HG03025 (cell line): ENCODE results near the gene PPP4R3B.

Source experiments
- ATAC-seq: cut with Tn5 transposase; IDR thresholded peaks from one replicate; pipeline ENCODE4 v1.9.1; 2021; ENCODE audit warnings: mild to moderate bottlenecking, moderate library complexity; ENCODE audit not compliant: unreplicated experiment, low FRiP score

PPP4R3B gene

DNA sequence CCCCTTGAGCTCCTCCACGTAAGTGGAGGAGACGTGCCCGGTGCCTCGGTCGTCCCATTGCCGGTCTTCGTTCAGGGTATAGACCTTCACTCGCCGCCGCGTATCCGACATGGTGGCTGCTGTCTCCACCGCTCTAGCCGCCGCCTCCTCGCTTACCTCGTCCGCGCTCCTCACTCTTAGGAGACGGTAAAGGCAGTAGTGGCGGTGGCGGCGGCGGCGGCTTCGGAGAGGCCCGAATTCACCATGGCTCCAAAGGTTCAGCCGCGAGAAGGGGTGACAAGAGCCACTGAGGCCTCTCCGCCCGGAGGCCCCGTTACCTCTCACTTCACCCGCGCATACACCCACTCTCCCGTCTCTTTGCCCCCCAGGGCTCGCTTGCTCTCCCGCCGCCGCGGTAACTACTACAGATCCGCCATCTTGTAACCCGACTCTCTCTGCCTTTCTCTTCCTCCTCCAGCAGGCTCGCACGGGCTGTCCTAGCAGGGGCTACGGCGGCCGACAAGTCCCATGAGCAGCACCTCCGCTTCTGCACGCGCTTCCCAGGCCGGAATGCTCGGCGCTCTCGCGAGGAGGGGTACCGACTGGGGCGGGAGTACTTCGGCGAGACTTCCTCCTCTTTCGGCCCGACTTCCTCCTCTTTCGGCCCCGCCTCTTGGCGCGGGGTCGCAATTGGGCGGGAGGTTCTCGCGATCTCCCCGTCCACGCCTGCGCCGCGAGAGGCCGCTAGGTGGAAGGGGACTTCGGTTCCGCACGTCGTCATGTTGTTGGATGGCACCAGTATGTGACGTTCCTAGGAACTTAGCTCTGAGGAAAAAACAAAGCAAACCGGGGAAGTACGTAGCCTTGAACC is at the start of gene PPP4R3B:
Gene PPP4R3B (minus strand): TSS at position 448 of the 850 bp plus-strand sequence. CDS start 337 bp downstream, at position 111.
- peak; percentile 76 for ATAC-seq

DNA sequence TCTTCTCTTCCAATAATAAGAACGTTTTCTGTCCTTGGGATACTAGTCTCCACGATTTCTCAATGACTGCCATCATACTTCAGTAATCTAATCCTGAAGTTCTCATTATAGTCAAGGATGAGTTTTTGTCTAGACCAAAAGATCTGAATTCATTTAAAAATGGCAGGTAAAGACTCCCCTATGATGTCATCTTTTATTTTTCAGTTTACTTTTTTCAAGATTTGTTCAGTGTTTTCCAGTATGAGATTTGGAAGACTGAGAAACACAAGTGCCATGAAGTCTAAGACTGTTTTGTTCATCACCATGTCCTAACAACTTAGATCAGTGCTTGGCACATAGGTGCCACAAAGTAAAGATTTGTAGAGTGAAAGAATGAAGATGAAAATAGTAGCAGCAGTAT is 35.8 kb upstream of the PPP4R3B start:
- no peak for ATAC-seq

DNA sequence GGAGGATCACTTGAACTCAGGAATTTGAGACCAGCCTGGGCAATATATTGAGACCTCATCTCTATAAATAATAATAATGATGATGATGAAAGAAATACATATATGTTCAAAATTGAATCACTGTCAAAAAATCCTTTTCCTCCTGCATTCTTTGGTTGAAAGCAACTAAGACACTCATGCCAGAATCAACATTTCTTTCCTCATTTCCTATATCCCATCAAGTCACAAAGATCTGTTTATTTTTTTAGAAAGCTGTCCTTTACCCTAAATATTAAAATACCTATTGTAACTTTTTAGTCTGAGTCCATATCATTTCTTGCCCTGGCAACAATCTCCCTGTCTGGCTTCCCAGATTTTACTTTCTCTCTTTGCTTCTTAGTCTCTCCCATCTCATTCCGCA is 31.8 kb upstream of the PPP4R3B start:
- ATAC-seq, result no peak

GRCh38 chr2:55636831-55637230 is 19.4 kb upstream of the PPP4R3B start:
- ATAC-seq, result no peak

DNA sequence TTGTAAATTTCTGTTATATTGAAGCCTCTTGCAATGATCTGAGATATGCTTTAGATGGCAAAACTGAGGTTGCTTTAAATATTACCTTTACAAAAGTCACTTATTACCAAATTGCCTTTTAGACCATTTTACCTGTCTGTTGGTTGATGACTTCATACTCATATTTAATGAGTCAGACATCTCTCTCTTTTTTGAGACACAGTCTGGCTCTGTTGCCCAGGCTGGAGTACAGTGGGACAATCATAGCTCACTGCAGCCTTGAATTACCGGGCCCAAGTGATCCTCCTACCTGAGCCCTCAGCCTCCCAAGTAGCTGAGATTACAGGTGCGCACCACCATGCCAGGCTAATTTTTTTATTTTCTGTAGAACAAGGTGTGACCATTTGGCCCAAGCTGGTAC is 11.5 kb upstream of the PPP4R3B start:
- ATAC-seq, result no peak

DNA sequence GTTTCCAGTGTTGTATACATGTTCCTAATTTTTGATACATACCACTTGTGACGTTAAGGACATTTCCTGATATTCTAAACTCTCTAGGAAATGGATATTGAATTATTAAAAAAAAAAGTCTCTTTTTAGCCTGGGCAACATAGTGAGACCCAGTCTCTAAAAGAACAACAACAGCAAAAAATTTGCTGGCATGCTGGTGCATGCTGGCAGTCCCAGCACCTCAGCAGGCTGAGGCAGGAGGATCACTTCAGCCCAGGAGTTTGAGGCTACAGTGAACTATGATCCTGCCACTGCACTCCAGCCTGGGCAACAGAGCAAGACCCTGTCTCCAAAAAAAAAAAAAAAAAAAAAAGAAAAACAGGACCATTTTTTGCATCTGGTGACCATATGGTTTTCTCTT is 10.5 kb upstream of the PPP4R3B start:
- no peak for ATAC-seq

GRCh38 chr2:55621802-55622201 is 4.4 kb upstream of the PPP4R3B start:
- no peak for ATAC-seq

DNA sequence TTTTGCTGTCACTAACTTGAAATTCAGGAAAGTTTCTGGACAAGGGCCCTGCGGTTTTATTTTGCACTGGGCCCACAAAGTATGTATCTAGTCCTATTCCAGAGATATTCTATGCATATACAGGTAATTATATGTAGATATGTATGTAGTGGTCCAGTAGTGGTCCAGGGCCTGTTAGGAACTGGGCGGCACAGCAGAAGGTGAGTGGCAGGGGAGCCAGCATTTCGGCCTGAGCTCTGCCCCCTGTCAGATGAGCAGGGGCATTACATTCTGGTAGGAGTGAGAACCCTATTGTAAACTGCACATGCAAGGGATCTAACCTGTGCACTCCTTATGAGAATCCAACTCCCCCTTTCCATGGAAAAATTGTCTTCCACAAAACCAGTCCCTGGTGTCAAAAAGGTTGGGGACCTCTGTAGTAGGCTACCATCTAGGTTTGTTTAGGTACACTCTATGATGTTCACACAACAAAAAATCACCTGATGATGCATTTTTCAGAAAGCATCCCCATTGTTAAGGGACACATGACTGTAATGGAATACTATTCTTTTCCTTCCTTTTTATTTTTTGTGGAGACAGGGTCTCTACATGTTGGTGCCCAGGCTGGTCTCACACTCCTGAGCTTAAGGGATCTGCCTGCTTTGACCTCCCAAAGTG is 2.8 kb upstream of the PPP4R3B start:
- ATAC-seq, result no peak

- ATAC-seq, result no peak
Measured at GRCh38 chr2:55618275-55619055, 1.0 kb upstream of the PPP4R3B start.

DNA sequence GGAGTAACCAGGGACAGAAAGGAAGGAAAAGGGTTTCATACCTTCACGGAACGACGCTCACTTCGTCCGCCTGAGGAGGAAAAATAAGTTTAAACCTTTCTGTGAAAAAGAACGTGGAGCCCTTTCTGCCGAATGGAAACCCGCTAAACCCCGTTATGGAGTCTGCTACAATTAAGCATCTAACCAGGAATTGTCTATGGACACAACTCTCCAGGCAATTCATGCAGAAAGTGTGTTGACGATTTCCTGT is 528 bp upstream of the PPP4R3B start:
- ATAC-seq, result no peak

- peak; percentile 11 for ATAC-seq
Measured at GRCh38 chr2:55616551-55617174, 759 bp downstream of the PPP4R3B start.

GRCh38 chr2:55611997-55612396 is 5.4 kb downstream of the PPP4R3B start:
- no peak for ATAC-seq

DNA sequence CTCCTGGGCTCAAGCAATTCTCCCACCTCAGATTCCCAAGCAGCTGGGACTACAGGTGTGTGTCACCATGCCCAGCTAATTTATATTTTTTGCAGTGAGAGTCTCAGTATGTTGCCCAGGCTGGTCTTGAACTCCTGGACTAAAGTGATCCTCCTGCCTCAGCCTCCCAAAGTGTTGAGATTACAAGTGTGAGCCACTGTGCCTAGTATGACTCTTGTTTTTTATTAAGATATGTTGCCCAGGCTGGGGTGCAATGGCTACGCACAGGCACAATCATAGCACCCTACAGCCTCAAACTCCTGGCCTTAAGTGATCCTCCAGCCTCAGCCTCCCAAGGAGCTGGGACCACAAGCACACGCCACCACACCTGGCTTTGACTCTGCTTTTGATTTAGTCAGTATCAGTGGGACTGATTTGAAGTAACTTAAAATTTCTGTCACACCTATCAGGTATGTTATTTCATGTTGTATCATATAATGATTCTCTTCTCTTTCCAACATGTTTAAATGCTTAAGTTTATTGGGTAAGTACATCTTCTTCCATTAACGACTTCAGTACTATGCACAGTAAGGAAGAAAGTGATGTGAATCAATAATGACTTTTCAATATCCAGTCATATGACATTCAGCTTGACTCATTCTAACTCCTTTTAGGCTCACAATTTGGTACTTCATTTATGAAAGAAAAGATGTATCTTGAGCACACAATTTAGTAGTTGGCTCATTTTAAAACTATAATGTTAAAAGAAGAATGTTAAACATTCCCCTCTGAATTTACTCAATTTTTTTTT is 6.3 kb downstream of the PPP4R3B start:
- ATAC-seq, result no peak

DNA sequence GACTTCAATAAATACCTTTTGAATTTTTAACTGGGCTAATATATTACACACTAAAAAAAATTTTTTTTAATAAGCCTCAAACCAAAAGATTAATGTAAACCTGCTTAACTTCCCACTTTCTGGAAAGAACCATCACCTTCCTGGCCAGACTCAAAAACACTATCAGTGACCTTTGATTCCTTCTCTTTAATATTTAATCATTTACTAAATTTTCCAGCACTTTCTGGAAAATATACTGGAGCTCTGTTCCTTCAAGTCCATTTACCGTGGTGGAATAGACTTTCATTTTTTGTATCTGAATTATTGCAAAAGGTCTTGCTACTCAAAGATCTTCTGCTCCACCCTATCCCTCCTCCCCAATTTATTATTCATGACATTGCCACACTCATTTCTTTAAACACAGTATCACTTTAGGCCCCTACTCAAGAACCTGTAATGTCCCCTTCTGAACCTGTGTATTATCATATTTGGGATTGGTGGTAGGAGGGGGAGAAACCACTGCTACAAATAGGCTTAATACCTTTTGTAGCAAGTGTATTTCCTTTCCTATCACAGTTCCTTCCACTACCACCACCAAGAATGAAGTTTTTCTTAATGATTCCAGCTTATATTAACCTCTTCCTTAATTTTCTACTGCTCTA is 7.4 kb downstream of the PPP4R3B start:
- ATAC-seq, result no peak

- no peak for ATAC-seq
Measured at GRCh38 chr2:55609193-55609794, 8.1 kb downstream of the PPP4R3B start.

DNA sequence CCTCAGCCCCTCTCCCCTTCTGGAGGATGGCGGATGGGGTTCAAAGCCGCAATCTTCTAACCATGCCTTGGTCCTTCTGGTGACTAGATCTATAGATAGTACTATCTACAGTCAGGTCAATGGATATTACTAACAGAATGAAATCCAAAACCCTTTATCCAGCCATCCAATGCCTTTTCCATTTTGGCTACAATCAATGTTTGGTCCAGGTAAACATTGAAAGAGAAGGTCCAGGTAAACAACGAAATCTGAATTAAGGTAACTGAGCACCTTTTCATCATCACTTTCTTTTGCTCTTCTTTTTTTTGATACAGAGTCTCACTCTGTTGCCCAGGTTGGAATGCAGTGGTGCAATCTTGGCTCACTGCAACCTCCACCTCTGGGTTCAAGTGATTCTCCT is 9.7 kb downstream of the PPP4R3B start:
- no peak for ATAC-seq

GRCh38 chr2:55604027-55604565 is 13.3 kb downstream of the PPP4R3B start:
- no peak for ATAC-seq

- ATAC-seq, result no peak
Measured at GRCh38 chr2:55601849-55602248, 15.6 kb downstream of the PPP4R3B start.
